Endothelial cell of umbilical vein (primary cell): Measurements from ENCODE around the gene FAM181A. TPM values are rescaled to one million over a fixed set of nuclear protein-coding genes. Genes with fewer than 3 reads are reported as not detected.

Experiments
- BruUV-seq: library from RNA; stranded (reverse); fragments of 400-500 nt; replicated peaks from 2 replicates; lab custom pipeline; 2021; lab: Mats Ljungman, UMichigan
- CTCF ChIA-PET: fragments of 300-600, 350-600 bp; sonication (Branson Sonifier 250); formaldehyde crosslinking; loops from one replicate; lab custom pipeline; 2021; ENCODE audit warnings: antibody characterized with exemption, inconsistent platforms; lab: Charles Lee
- POLR2A ChIA-PET: fragments of 300-600, 350-600 bp; sonication (Branson Sonifier 250); formaldehyde crosslinking; loops from one replicate; lab custom pipeline; 2021; ENCODE audit warnings: antibody characterized with exemption, inconsistent platforms; lab: Charles Lee
- DNase-seq: peaks from one replicate; pipeline ENCODE4 v3.0.0-alpha.2; 2011; ENCODE audit warnings: low read depth, low spot score
- FAIRE-seq: peaks from 2 replicates; lab custom pipeline; 2011; peaks lifted over from hg19 to GRCh38; lab: Jason Lieb, UNC
- H2AFZ ChIP-seq: 2 replicates; pipeline ENCODE4 v1.6.0; 2012; ENCODE audit warnings: low read depth, low read length, control low read depth, inconsistent platforms
- H3K27ac ChIP-seq: 2 replicates; pipeline ENCODE4 v1.5.1; 2011; ENCODE audit warnings: low read depth, mild to moderate bottlenecking, control low read depth, low read length, moderate library complexity; ENCODE audit not compliant: insufficient read depth
- H3K27me3 ChIP-seq, 2 experiments: 2 replicates each; pipeline versions ENCODE4 v1.6.0 to v1.6.1; 2011; ENCODE audit warnings: low read length in 2 of 2, mixed read lengths in 1 of 2; ENCODE audit not compliant: control insufficient read depth in 2 of 2, insufficient read depth in 2 of 2
- H3K36me3 ChIP-seq, 2 experiments: 2 replicates in 1 of 2; 3 replicates in 1 of 2; pipeline ENCODE4 v1.5.1; 2011; ENCODE audit warnings: low read length in 2 of 2, mild to moderate bottlenecking in 1 of 2, moderate library complexity in 1 of 2; ENCODE audit not compliant: control insufficient read depth in 2 of 2, insufficient read depth in 2 of 2; ENCODE audit errors: extremely low read depth in 1 of 2
- H3K4me1 ChIP-seq: 3 replicates; pipeline ENCODE4 v1.5.1; 2011; ENCODE audit warnings: mild to moderate bottlenecking, low read length; ENCODE audit not compliant: control insufficient read depth, insufficient read depth; ENCODE audit errors: extremely low read depth
- H3K4me2 ChIP-seq: 2 replicates; pipeline ENCODE4 v1.6.1; 2011; ENCODE audit warnings: low read length, control low read depth, mixed read lengths; ENCODE audit not compliant: insufficient read depth
- H3K4me3 ChIP-seq, 3 experiments: fragments of 200-600 bp in 1 of 3; sonication (generic), shearing (Covaris generic) in 1 of 3; replicated peaks in 1 of 3; 2 replicates each; pipeline ENCODE4 v1.5.1; 2011 to 2016; ENCODE audit warnings: control low read depth in 3 of 3, low read length in 3 of 3, mild to moderate bottlenecking in 2 of 3, inconsistent platforms in 1 of 3, low read depth in 1 of 3, moderate library complexity in 1 of 3; ENCODE audit not compliant: insufficient read depth in 1 of 3
- H3K79me2 ChIP-seq: 2 replicates; pipeline ENCODE4 v1.6.0; 2012; ENCODE audit warnings: low read length, inconsistent platforms; ENCODE audit not compliant: control insufficient read depth, insufficient read depth
- H3K9ac ChIP-seq: replicated peaks from 2 replicates; pipeline ENCODE3; 2011; ENCODE audit warnings: low read length, control low read depth; ENCODE audit not compliant: insufficient read depth; ENCODE audit errors: extremely low read depth
- H3K9me1 ChIP-seq: replicated peaks from 3 replicates; pipeline ENCODE4 v1.6.0; 2011; ENCODE audit warnings: mild to moderate bottlenecking, low read length; ENCODE audit not compliant: control insufficient read depth, insufficient read depth; ENCODE audit errors: extremely low read depth
- H3K9me3 ChIP-seq: replicated peaks from 2 replicates; pipeline ENCODE4 v1.5.1; 2012; ENCODE audit warnings: low read length, inconsistent platforms; ENCODE audit not compliant: control insufficient read depth, insufficient read depth
- H4K20me1 ChIP-seq: replicated peaks from 2 replicates; pipeline ENCODE3; 2011; ENCODE audit warnings: mild to moderate bottlenecking, low read length; ENCODE audit not compliant: control insufficient read depth, insufficient read depth; ENCODE audit errors: extremely low read depth
- CTCF ChIP-seq, 2 donors: IDR thresholded peaks; 1 replicate in 1 of 2; 2 replicates in 1 of 2; pipeline ENCODE4 v1.5.1; 2011; ENCODE audit warnings: low read length in 2 of 2, mild to moderate bottlenecking in 2 of 2, moderate library complexity in 2 of 2, control low read depth in 1 of 2, inconsistent platforms in 1 of 2, low read depth in 1 of 2; ENCODE audit not compliant: insufficient read depth in 1 of 2; ENCODE audit errors: extremely low read depth in 1 of 2
- EZH2 ChIP-seq: IDR thresholded peaks from 2 replicates; pipeline ENCODE4 v1.6.1; 2012; ENCODE audit warnings: borderline replicate concordance, low read depth, mild to moderate bottlenecking, moderate library complexity, low read length, inconsistent platforms; ENCODE audit not compliant: severe bottlenecking
- FOS ChIP-seq: IDR thresholded peaks from 2 replicates; pipeline ENCODE4 v1.6.1; 2011; ENCODE audit warnings: mild to moderate bottlenecking, low read length, moderate library complexity, borderline replicate concordance; ENCODE audit not compliant: insufficient read depth
- GATA2 ChIP-seq: IDR thresholded peaks from 2 replicates; pipeline ENCODE4 v1.7.0; 2011; ENCODE audit warnings: low read depth, mild to moderate bottlenecking, moderate library complexity, mixed read lengths, low read length; ENCODE audit not compliant: insufficient read length, insufficient read depth
- JUN ChIP-seq: IDR thresholded peaks from 2 replicates; pipeline ENCODE4 v1.6.1; 2011; ENCODE audit warnings: borderline replicate concordance, low read depth; ENCODE audit not compliant: insufficient read length, insufficient read depth
- MYC ChIP-seq: IDR thresholded peaks from one replicate; pipeline ENCODE4 v1.6.1; 2011; ENCODE audit warnings: mild to moderate bottlenecking, low read depth, low read length
- POLR2A ChIP-seq: IDR thresholded peaks from 2 replicates; pipeline ENCODE4 v1.6.1; 2012; ENCODE audit warnings: low read depth, mild to moderate bottlenecking, control low read depth, low read length
- POLR2AphosphoS5 ChIP-seq: IDR thresholded peaks from 2 replicates; pipeline ENCODE4 v1.6.1; 2012; ENCODE audit warnings: low read depth, mild to moderate bottlenecking, control low read depth, low read length, moderate library complexity; ENCODE audit not compliant: insufficient read depth
- dilution Hi-C: fragments of 300-500 bp; cut with MboI; formaldehyde crosslinking; loops from one replicate; pipeline ENCODE4 v1.15.0; 2019; ENCODE audit warnings: low sequenced_read_pairs; ENCODE audit not compliant: extremely low pct_ligation_motif_present
- intact Hi-C: fragments of 100-400 bp; cut with micrococcal nuclease; formaldehyde crosslinking; loops from one replicate; pipeline ENCODE4 v1.10.0; 2022
- polyA plus RNA-seq, 4 experiments: library from polyadenylated mRNA; depleted of rRNA in 3 of 4; stranded (reverse) in 3 of 4; unstranded in 1 of 4; fragments of >200 nt; gene quantifications; 2 replicates each; pipeline versions ENCODE4 v1.2.1 to v1.2.3, GENCODE V29; 2011 to 2012; ENCODE audit warnings: missing spikeins in 1 of 4
- total RNA-seq: library from RNA; stranded (reverse); gene quantifications from 2 replicates; pipeline ENCODE4 v1.2.3, GENCODE V29; 2021
- TF ChIP-seq, protein P1 (sequence below): IDR thresholded peaks from 2 replicates; pipeline ENCODE4 v1.6.1; 2011; ENCODE audit not compliant: insufficient read depth, insufficient read length

FAM181A gene
- total and polyA plus RNA-seq, 2 donors (not counting 3 experiments of a cell fraction or from before 2014, with no cell fraction given): not detected

DNA sequence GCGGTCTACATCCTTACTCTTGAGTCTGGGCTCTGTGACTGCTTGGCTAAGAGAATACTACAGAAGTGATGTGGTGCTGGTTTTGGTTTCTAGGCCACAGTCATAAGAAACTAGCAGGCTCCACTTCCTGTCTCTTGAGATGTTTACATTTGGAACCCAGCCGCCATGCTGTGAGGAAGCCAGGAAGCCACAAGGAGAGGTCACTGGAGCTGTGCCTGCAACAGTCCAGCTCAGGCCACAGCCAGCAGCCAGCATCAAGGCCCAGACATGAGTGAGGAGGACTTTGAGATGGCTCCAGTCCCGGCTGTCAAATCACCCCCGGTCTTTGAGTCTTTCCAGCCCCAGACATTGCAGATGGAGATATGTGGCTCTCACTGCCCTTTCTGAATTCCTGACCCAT is 12.9 kb upstream of the FAM181A start:
- H3K27ac ChIP-seq: no peak overlapping the region
- H3K9me1 ChIP-seq: no peaks in the 10 kb centered on the region
- H4K20me1 ChIP-seq: no peaks in the 10 kb centered on the region
- H3K79me2 ChIP-seq: no peaks in the 10 kb centered on the region
- H3K9me3 ChIP-seq: no peaks in the 10 kb centered on the region
- intact Hi-C loops: no loop called here
- no peak overlapping the region for H3K9ac ChIP-seq
- FAIRE-seq (no peak), DNase-seq (no peak)
- H3K4me3 ChIP-seq: no peak overlapping the region
- H3K27me3 ChIP-seq: no peaks in the 10 kb centered on the region
- BruUV-seq: no TSS peak
- H2AFZ ChIP-seq: no peak overlapping the region
- H3K36me3 ChIP-seq: no peaks in the 10 kb centered on the region
- H3K4me1 ChIP-seq: no peaks in the 10 kb centered on the region
- dilution Hi-C loops: no loop called here
- ChIA-PET CTCF (interaction anchor here (1.3 to 1.5 kb wide), 2 partner anchors 9 to 21 kb away, joined by 3 read pairs; no protein-coding TSS in a partner anchor), POLR2A (no interaction called here)
- no peak for TF ChIP-seq JUN
- H3K4me2 ChIP-seq: no peak overlapping the region

DNA sequence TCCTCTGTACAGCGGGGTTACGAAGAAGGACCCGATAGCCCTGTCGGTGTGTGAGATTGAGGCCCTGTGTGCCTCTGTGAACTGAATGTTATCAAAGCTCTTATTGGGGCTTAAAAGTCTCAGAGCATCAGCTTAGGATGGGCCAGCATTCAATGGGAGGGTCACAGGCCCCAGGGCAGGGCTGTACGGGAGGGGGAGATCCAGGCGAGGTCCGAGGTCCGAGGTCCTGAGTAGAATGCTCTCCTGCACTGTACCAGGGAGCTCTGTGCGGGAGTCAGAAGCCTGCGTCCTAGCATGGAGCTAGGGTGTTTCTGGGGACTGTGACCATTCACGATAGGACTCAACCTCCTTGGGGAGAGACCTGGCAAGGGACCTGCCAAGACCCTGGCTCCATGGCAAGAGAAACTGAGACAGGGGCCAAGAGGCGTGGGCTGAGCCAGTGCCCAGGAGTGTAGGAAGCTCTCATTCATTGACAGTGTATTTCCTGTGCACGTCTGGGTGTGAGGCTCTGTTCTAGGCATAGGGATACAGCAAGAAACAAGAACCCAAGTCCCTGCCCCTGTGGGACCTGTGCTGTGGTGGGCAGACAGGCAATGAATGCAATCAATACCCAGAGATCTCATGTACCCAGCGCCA is 12.0 kb upstream of the FAM181A start:
- no peaks in the 10 kb centered on the region for H3K9me3 ChIP-seq
- POLR2A ChIA-PET: no interaction called here
- H3K4me3 ChIP-seq: no peak overlapping the region
- dilution Hi-C loops: no loop called here
- TF ChIP-seq POLR2AphosphoS5 (no peak), CTCF (IDR thresholded peaks at IDR 0.05; ENCODE audit: extremely low read depth in 1 of 2, insufficient read depth in 1 of 2, low read depth in 1 of 2, low read length in 2 of 2) (no peak), EZH2 (no peak), GATA2 (no peak), POLR2A (no peak), MYC (no peak), FOS (no peak), JUN (no peak)
- TF ChIP-seq, protein P1, sequence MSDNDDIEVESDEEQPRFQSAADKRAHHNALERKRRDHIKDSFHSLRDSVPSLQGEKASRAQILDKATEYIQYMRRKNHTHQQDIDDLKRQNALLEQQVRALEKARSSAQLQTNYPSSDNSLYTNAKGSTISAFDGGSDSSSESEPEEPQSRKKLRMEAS: no peak
- BruUV-seq: no TSS peak
- H3K36me3 ChIP-seq: no peaks in the 10 kb centered on the region
- no peak overlapping the region for H3K27ac ChIP-seq
- H3K27me3 ChIP-seq: no peaks in the 10 kb centered on the region
- H3K79me2 ChIP-seq: no peaks in the 10 kb centered on the region
- H3K9me1 ChIP-seq: no peaks in the 10 kb centered on the region
- CTCF ChIA-PET: no interaction called here
- no peak for DNase-seq
- H3K9ac ChIP-seq: no peak overlapping the region
- no peaks in the 10 kb centered on the region for H4K20me1 ChIP-seq
- no peak for FAIRE-seq
- intact Hi-C loops: no loop called here
- H3K4me1 ChIP-seq: no peaks in the 10 kb centered on the region
- no peak overlapping the region for H2AFZ ChIP-seq
- H3K4me2 ChIP-seq: no peak overlapping the region
